ENCODE results near the gene QDPR.

DNA sequence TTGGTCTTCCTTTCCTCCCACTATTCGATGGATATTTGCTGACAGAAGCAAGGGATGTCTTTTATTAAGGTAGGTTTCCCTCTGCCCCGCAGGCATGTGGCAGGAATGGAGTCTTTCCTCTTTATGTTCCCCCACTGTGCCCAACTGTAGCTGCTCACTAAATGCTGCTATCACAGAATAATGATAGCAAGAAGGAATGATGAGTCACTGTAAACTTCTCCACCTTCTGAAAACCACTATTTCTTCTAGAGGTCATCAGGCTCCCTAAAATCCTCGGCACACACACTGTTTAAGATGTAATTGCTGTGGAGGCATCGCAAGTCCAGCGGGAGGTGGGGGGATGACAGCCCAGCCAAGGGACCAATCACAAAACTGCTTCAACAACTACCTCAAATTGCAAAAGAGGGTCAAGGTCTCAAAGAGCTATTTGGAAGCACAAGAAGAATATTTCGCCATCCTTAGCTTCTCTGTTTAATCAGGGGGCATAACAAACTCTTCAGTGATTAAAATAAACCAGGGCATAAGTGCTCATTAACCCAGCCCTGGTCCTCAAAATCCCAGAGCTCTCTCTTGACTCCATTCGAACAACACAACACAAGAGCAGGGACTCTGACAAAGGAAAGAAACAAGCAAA lies 13.9 kb downstream of the QDPR start:
- TF ChIP-seq EZH2phosphoT487 (conservative IDR thresholded peaks at IDR 0.05; ENCODE audit: low read length) = no peak
- TF ChIP-seq, protein P1, sequence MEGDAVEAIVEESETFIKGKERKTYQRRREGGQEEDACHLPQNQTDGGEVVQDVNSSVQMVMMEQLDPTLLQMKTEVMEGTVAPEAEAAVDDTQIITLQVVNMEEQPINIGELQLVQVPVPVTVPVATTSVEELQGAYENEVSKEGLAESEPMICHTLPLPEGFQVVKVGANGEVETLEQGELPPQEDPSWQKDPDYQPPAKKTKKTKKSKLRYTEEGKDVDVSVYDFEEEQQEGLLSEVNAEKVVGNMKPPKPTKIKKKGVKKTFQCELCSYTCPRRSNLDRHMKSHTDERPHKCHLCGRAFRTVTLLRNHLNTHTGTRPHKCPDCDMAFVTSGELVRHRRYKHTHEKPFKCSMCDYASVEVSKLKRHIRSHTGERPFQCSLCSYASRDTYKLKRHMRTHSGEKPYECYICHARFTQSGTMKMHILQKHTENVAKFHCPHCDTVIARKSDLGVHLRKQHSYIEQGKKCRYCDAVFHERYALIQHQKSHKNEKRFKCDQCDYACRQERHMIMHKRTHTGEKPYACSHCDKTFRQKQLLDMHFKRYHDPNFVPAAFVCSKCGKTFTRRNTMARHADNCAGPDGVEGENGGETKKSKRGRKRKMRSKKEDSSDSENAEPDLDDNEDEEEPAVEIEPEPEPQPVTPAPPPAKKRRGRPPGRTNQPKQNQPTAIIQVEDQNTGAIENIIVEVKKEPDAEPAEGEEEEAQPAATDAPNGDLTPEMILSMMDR (IDR thresholded peaks at IDR 0.05; ENCODE audit: insufficient read depth, low read length, poor library complexity, severe bottlenecking) = no peak
